ENCODE data around the gene SDHB. TPM values are rescaled to one million over a fixed set of nuclear protein-coding genes. Genes with fewer than 3 reads are reported as not detected.

Gene SDHB
- total and polyA plus RNA-seq, 9 of the 15 experiments (the other 6 are each of a cell fraction or from before 2014, with no cell fraction given) = 207 to 554 (median 365) TPM

DNA sequence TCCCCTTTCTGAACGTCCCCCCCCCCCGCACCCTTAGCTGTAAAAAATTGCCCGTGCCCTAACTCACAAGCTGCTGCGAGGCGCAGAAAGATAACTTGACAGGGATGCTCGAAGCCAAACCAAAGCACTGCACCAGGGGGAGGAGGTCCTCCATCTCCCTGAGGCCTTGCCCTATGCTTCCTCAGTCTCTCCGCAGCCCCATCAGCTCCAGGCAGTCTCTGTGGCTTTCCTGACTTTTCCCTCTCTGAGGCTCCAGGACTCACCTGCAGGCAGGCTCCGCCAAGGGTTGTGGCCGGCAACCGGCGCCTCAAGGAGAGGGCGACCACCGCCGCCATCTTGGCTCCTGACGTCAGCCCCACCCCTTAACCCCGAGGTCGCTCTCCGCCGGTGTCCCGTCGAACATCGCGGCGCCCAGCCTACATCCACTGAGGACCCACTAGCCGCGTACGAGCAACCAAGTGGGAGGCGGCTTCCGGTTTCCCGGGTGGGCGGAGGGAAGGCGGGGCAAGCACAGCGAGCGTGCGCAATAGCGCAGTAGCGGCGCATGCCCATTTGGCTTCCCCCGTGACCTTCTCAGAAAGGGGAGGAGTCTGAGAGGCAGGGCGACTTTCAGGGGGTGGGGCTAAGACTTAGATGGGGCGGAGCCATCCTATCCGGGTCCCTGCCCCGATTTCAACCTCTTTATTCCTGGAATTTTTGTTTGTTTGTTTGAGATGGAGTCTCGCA is at the start of gene SDHB (continued):
- TF ChIP-seq, protein P1, sequence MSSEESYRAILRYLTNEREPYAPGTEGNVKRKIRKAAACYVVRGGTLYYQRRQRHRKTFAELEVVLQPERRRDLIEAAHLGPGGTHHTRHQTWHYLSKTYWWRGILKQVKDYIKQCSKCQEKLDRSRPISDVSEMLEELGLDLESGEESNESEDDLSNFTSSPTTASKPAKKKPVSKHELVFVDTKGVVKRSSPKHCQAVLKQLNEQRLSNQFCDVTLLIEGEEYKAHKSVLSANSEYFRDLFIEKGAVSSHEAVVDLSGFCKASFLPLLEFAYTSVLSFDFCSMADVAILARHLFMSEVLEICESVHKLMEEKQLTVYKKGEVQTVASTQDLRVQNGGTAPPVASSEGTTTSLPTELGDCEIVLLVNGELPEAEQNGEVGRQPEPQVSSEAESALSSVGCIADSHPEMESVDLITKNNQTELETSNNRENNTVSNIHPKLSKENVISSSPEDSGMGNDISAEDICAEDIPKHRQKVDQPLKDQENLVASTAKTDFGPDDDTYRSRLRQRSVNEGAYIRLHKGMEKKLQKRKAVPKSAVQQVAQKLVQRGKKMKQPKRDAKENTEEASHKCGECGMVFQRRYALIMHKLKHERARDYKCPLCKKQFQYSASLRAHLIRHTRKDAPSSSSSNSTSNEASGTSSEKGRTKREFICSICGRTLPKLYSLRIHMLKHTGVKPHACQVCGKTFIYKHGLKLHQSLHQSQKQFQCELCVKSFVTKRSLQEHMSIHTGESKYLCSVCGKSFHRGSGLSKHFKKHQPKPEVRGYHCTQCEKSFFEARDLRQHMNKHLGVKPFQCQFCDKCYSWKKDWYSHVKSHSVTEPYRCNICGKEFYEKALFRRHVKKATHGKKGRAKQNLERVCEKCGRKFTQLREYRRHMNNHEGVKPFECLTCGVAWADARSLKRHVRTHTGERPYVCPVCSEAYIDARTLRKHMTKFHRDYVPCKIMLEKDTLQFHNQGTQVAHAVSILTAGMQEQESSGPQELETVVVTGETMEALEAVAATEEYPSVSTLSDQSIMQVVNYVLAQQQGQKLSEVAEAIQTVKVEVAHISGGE (CRISPR knock-in tag; IDR thresholded peaks at IDR 0.05) = peak in 2 of 3 experiments; percentile 36 to 59; a peak in 3 of 6 replicates
- TF ChIP-seq, protein P2, sequence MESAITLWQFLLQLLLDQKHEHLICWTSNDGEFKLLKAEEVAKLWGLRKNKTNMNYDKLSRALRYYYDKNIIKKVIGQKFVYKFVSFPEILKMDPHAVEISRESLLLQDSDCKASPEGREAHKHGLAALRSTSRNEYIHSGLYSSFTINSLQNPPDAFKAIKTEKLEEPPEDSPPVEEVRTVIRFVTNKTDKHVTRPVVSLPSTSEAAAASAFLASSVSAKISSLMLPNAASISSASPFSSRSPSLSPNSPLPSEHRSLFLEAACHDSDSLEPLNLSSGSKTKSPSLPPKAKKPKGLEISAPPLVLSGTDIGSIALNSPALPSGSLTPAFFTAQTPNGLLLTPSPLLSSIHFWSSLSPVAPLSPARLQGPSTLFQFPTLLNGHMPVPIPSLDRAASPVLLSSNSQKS (CRISPR knock-in tag; IDR thresholded peaks at IDR 0.05) = no peak
- TF ChIP-seq COPS2 (conservative IDR thresholded peaks at IDR 0.05) (no peak), FIP1L1 (IDR thresholded peaks at IDR 0.05; ENCODE audit: low read depth, low read length, poor library complexity, severe bottlenecking) (peak; percentile 67), BRD9 (IDR thresholded peaks at IDR 0.05; ENCODE audit: low read depth, partially characterized antibody) (no peak), PHF20 (IDR thresholded peaks at IDR 0.05; ENCODE audit: partially characterized antibody) (peak; percentile 95), SMAD1 (IDR thresholded peaks at IDR 0.05; ENCODE audit: low read depth, low read length, partially characterized antibody) (no peak), LEF1 (IDR thresholded peaks at IDR 0.05) (no peak), EP300 (IDR thresholded peaks at IDR 0.05; ENCODE audit: low read length) (peak; percentile 48), MBD2 (IDR thresholded peaks at IDR 0.05; ENCODE audit: borderline replicate concordance, low read depth) (no peak; the same call in 1 of the 2 replicates), MAFK (IDR thresholded peaks at IDR 0.05; ENCODE audit: low read length) (no peak), TBL1XR1 (IDR thresholded peaks at IDR 0.05; ENCODE audit: low read length in 2 of 2) (no peak), U2AF2 (optimal IDR thresholded peaks at IDR 0.05; ENCODE audit: low read depth, low read length) (no peak), ESRRA (IDR thresholded peaks at IDR 0.05; ENCODE audit: borderline replicate concordance, low read depth) (peak; percentile 88), ZNF75A (CRISPR knock-in tag; IDR thresholded peaks at IDR 0.05) (no peak), ZNF764 (CRISPR knock-in tag; IDR thresholded peaks at IDR 0.05; ENCODE audit: low read depth) (no peak)
- TF ChIP-seq, protein P3, sequence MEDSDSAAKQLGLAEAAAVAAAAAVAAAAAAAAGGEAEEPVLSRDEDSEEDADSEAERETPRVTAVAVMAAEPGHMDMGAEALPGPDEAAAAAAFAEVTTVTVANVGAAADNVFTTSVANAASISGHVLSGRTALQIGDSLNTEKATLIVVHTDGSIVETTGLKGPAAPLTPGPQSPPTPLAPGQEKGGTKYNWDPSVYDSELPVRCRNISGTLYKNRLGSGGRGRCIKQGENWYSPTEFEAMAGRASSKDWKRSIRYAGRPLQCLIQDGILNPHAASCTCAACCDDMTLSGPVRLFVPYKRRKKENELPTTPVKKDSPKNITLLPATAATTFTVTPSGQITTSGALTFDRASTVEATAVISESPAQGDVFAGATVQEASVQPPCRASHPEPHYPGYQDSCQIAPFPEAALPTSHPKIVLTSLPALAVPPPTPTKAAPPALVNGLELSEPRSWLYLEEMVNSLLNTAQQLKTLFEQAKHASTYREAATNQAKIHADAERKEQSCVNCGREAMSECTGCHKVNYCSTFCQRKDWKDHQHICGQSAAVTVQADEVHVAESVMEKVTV (CRISPR knock-in tag; IDR thresholded peaks at IDR 0.05) = no peak
- TF ChIP-seq, protein P4, sequence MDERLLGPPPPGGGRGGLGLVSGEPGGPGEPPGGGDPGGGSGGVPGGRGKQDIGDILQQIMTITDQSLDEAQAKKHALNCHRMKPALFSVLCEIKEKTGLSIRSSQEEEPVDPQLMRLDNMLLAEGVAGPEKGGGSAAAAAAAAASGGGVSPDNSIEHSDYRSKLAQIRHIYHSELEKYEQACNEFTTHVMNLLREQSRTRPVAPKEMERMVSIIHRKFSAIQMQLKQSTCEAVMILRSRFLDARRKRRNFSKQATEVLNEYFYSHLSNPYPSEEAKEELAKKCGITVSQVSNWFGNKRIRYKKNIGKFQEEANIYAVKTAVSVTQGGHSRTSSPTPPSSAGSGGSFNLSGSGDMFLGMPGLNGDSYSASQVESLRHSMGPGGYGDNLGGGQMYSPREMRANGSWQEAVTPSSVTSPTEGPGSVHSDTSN (CRISPR knock-in tag; IDR thresholded peaks at IDR 0.05; ENCODE audit: low read depth) = no peak
- TF ChIP-seq, protein P4 (tag; conservative IDR thresholded peaks at IDR 0.05; ENCODE audit: low read depth) = no peak
